Daoy (cell line): ENCODE measurements around the gene MMRN2. TPM values are rescaled to one million over a fixed set of nuclear protein-coding genes. Genes with fewer than 3 reads are reported as not detected.
"Not testable (repeated sequence)": the region's sequence is repeated elsewhere in the genome, so short reads cannot be mapped to it uniquely, and the experiment has no call there.

Experiments used
- DNase-seq: peaks from one replicate; pipeline ENCODE4 v3.0.0-alpha.2; 2015; ENCODE audit warnings: low read depth
- total RNA-seq: library from RNA; depleted of rRNA; stranded (reverse); fragments of >200 nt; shearing (Covaris generic); gene quantifications from 2 replicates; pipeline ENCODE4 v1.2.3, GENCODE V29; 2014

The MMRN2 gene
- total RNA-seq, 1 experiment from 2014 or later: 0.06 TPM

GRCh38 chr10:86941426-86941825, 16.0 kb downstream of the MMRN2 start:
- DNase-seq: no peak

GRCh38 chr10:86940677-86941076, 16.7 kb downstream of the MMRN2 start:
- DNase-seq: no peak

GRCh38 chr10:86940076-86940475, 17.3 kb downstream of the MMRN2 start:
- DNase-seq: not testable (repeated sequence)

GRCh38 chr10:86938260-86938659, 19.2 kb downstream of the MMRN2 start:
- no peak for DNase-seq

GRCh38 chr10:86937502-86938154, 19.8 kb downstream of the MMRN2 start:
- DNase-seq: no peak

- peak; percentile 32 for DNase-seq
These were observed 20.5 kb downstream of the MMRN2 start for GRCh38 chr10:86936661-86937501.

GRCh38 chr10:86934162-86934711, 23.2 kb downstream of the MMRN2 start:
- DNase-seq: not testable (repeated sequence)

- no peak for DNase-seq
These were observed 24.7 kb downstream of the MMRN2 start for GRCh38 chr10:86932674-86933073.

GRCh38 chr10:86931872-86932271, 25.5 kb downstream of the MMRN2 start:
- no peak for DNase-seq

- DNase-seq: no peak
These were observed 27.7 kb downstream of the MMRN2 start for GRCh38 chr10:86929468-86930380.

GRCh38 chr10:86922553-86922961, 34.9 kb downstream of the MMRN2 start:
- DNase-seq: no peak

- DNase-seq: peak; percentile 23
These were observed 39.4 kb downstream of the MMRN2 start for GRCh38 chr10:86918022-86918471.

- no peak for DNase-seq
These were observed 42.7 kb downstream of the MMRN2 start for GRCh38 chr10:86914734-86915133.

- DNase-seq: no peak
These were observed 52.0 kb downstream of the MMRN2 start for GRCh38 chr10:86905429-86905828.

GRCh38 chr10:86904600-86904999, 52.8 kb downstream of the MMRN2 start:
- no peak for DNase-seq

- DNase-seq: no peak
These were observed 56.5 kb downstream of the MMRN2 start for GRCh38 chr10:86900955-86901354.

- peak; percentile 40 for DNase-seq
These were observed 57.6 kb downstream of the MMRN2 start for GRCh38 chr10:86899670-86900276.

- no peak for DNase-seq
These were observed 58.3 kb downstream of the MMRN2 start for GRCh38 chr10:86899132-86899531.

- no peak for DNase-seq
These were observed 58.9 kb downstream of the MMRN2 start for GRCh38 chr10:86898511-86898910.

- DNase-seq: no peak
These were observed 67.4 kb downstream of the MMRN2 start for GRCh38 chr10:86889997-86890396.
